Endometrial microvascular endothelial cells (primary cell): ENCODE measurements around the gene LYST. TPM values are rescaled to one million over a fixed set of nuclear protein-coding genes. Genes with fewer than 3 reads are reported as not detected.
"Not testable (repeated sequence)": the region's sequence is repeated elsewhere in the genome, so short reads cannot be mapped to it uniquely, and the experiment has no call there.

Source experiments
- in situ Hi-C: cut with HindIII; loops from 2 replicates; pipeline ENCODE4 v1.10.0; 2017; ENCODE audit warnings: low sequenced_read_pairs, low pct_unique_long_range_greater_than_20kb; ENCODE audit errors: inconsistent ontology term
- total RNA-seq: library from RNA; depleted of rRNA; stranded (reverse); fragments of >200 nt; gene quantifications from one replicate; pipeline ENCODE4 v1.2.3, GENCODE V29; 2015; ENCODE audit errors: inconsistent ontology term

The LYST gene
- total RNA-seq, 1 donor from 2014 or later = 4.3 TPM

GRCh38 chr1:235865565-235866204, 1.0 kb downstream of the LYST start:
- in situ Hi-C loops = no loop called here

GRCh38 chr1:235864931-235865525, 1.7 kb downstream of the LYST start:
- in situ Hi-C loops = no loop called here

- in situ Hi-C loops = no loop called here
These were observed 2.2 kb downstream of the LYST start for GRCh38 chr1:235864469-235864868.

- in situ Hi-C loops = no loop called here
These were observed 3.0 kb downstream of the LYST start for GRCh38 chr1:235863699-235864093.

- in situ Hi-C loops = no loop called here
These were observed 4.8 kb downstream of the LYST start for GRCh38 chr1:235861857-235862256.

- in situ Hi-C loops = no loop called here
These were observed 5.9 kb downstream of the LYST start for GRCh38 chr1:235860829-235861228.

- in situ Hi-C loops = no loop called here
These were observed 6.9 kb downstream of the LYST start for GRCh38 chr1:235859789-235860188.

GRCh38 chr1:235858766-235859165, 7.9 kb downstream of the LYST start:
- in situ Hi-C loops = no loop called here

- in situ Hi-C loops = no loop called here
These were observed 8.9 kb downstream of the LYST start for GRCh38 chr1:235857756-235858155.

- in situ Hi-C loops = no loop called here
These were observed 10.8 kb downstream of the LYST start for GRCh38 chr1:235855811-235856429.

- in situ Hi-C loops = no loop called here
These were observed 12.4 kb downstream of the LYST start for GRCh38 chr1:235854347-235854746.

GRCh38 chr1:235853653-235854052, 13.1 kb downstream of the LYST start:
- in situ Hi-C loops = no loop called here

GRCh38 chr1:235852887-235853286, 13.8 kb downstream of the LYST start:
- in situ Hi-C loops = no loop called here

GRCh38 chr1:235851939-235852338, 14.8 kb downstream of the LYST start:
- in situ Hi-C loops = no loop called here

- in situ Hi-C loops = not testable (repeated sequence)
These were observed 18.5 kb downstream of the LYST start for GRCh38 chr1:235848251-235848650.

GRCh38 chr1:235845656-235846107, 21.0 kb downstream of the LYST start:
- in situ Hi-C loops = not testable (repeated sequence)

- in situ Hi-C loops = no loop called here
These were observed 21.9 kb downstream of the LYST start for GRCh38 chr1:235844776-235845175.

- in situ Hi-C loops = no loop called here
These were observed 23.2 kb downstream of the LYST start for GRCh38 chr1:235843461-235843961.

- in situ Hi-C loops = no loop called here
These were observed 24.7 kb downstream of the LYST start for GRCh38 chr1:235841938-235842545.

- in situ Hi-C loops = no loop called here
These were observed 28.7 kb downstream of the LYST start for GRCh38 chr1:235838021-235838420.
